ENCODE results near the gene SHROOM3. TPM values are rescaled to one million over a fixed set of nuclear protein-coding genes. Genes with fewer than 3 reads are reported as not detected.
A peak's percentile ranks its signal among the peaks of the same experiment; 100 is the strongest.

The SHROOM3 gene
- total RNA-seq, 1 experiment from 2014 or later = 22.8 TPM

GRCh38 chr4:76801621-76802235 is 366.7 kb downstream of the SHROOM3 start:
- H3K27me3 ChIP-seq = no peaks in the 10 kb centered on the region
- peaks cover 3% of the 10 kb centered on the region; the same call in 1 of the 2 replicates for H3K9me3 ChIP-seq (replicated peaks)
- no peak for DNase-seq
- H3K4me3 ChIP-seq = no peak overlapping the region
- H3K36me3 ChIP-seq = no peaks in the 10 kb centered on the region
- peaks cover 28% of the 10 kb centered on the region for H3K4me1 ChIP-seq
- no peak overlapping the region; the same call in 1 of the 2 replicates for H3K27ac ChIP-seq

GRCh38 chr4:76802236-76803021 is 367.4 kb downstream of the SHROOM3 start:
- peak overlapping the region; percentile 96 for H3K27ac ChIP-seq

DNA sequence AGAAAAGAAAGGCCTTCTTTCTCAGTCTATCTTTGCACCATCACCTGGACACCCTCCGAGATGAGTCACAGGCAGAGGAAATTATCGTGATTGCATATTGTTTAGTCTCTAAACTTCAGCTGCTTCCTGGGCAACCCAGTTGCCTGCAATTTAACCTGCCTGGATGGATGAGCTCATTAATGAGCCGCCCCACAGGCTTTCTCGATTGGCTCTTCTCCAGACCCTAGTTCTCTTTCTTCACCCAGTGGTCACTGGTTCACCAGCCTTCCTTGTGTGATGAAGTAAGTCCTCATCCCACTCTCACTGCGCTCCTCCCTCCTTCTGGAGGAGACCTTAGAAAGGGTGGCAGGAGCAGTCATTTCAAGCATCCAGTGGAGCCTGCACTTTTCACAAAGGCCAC is 368.5 kb downstream of the SHROOM3 start:
- peak; percentile 92 to 96 for DNase-seq
- peak overlapping the region; percentile 37 for H3K4me3 ChIP-seq
- H3K9me3 ChIP-seq (replicated peaks) = peaks cover 17% of the 10 kb centered on the region
- peak overlapping the region; percentile 96 for H3K27ac ChIP-seq
- H3K4me1 ChIP-seq = peaks cover 28% of the 10 kb centered on the region
- H3K36me3 ChIP-seq = no peaks in the 10 kb centered on the region
- no peaks in the 10 kb centered on the region for H3K27me3 ChIP-seq

More at GRCh38 chr4:76802236-76803021, 367.4 kb downstream of the SHROOM3 start:
- H3K4me3 ChIP-seq = no peak overlapping the region
- peaks cover 28% of the 10 kb centered on the region for H3K4me1 ChIP-seq
- peaks cover 10% of the 10 kb centered on the region; the same call in 1 of the 2 replicates for H3K9me3 ChIP-seq (replicated peaks)
- DNase-seq = peak in 1 of 2 experiments; percentile 45
- H3K36me3 ChIP-seq = no peaks in the 10 kb centered on the region
- no peaks in the 10 kb centered on the region for H3K27me3 ChIP-seq

- peaks cover 18% of the 10 kb centered on the region for H3K9me3 ChIP-seq (replicated peaks)
- H3K36me3 ChIP-seq = no peaks in the 10 kb centered on the region
- DNase-seq = peak; percentile 88 to 89
- H3K4me1 ChIP-seq = peaks cover 28% of the 10 kb centered on the region
- no peaks in the 10 kb centered on the region for H3K27me3 ChIP-seq
- H3K27ac ChIP-seq = peak overlapping the region; percentile 96
- peak overlapping the region; percentile 37 for H3K4me3 ChIP-seq
These were observed 369.1 kb downstream of the SHROOM3 start for GRCh38 chr4:76804096-76804495.

DNA sequence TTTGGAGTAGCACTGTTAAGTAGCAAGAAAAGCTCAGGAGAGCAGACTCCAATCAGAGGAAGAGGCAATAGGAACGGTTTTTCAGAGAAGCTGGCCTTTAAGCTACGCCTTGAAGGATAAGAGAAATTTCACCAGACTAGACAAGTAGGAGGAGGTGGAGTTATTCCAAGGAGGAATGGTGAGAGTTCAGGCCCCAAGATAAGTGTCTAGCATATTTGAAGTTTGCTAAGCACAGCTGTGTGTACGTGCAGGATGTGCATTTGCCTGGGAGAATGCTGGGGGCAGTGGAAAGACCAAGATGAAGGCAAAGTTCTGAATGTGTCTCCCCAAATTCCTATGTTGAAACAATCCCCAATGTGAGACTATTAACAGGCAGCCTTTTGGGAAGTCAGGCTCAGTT is 371.3 kb downstream of the SHROOM3 start:
- Histone ChIP-seq H3K9me3 (replicated peaks) (peaks cover 18% of the 10 kb centered on the region), H3K27ac (no peak overlapping the region), H3K27me3 (no peaks in the 10 kb centered on the region), H3K4me3 (no peak overlapping the region), H3K4me1 (peaks cover 28% of the 10 kb centered on the region), H3K36me3 (no peaks in the 10 kb centered on the region)
- no peak for DNase-seq

DNA sequence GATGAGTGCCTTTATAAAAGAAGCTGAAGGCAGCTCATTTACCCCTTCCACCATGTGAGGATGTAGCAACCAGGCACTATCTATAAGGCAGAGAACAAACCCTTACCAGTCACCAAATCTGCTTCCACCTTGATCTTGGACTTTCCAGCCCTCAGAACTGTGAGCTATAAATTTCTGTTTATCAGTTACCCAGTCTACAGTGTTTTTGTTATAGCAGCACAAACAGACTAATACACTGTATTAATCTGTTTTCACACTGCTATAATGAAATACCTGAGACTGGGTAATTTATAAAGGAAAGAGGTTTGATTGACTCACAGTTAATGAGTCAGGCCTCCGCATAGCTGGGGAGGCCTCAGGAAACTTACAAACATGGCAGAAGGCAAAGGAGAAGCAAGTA is 371.7 kb downstream of the SHROOM3 start:
- Histone ChIP-seq H3K9me3 (replicated peaks) (peaks cover 18% of the 10 kb centered on the region), H3K27ac (no peak overlapping the region), H3K4me3 (no peak overlapping the region), H3K27me3 (no peaks in the 10 kb centered on the region), H3K36me3 (no peaks in the 10 kb centered on the region), H3K4me1 (peaks cover 31% of the 10 kb centered on the region)
- no peak for DNase-seq

- Histone ChIP-seq H3K27ac (no peak overlapping the region), H3K36me3 (no peaks in the 10 kb centered on the region), H3K4me1 (peaks cover 18% of the 10 kb centered on the region), H3K4me3 (no peak overlapping the region), H3K9me3 (replicated peaks) (peaks cover 18% of the 10 kb centered on the region), H3K27me3 (no peaks in the 10 kb centered on the region)
- DNase-seq = no peak
These were observed 374.7 kb downstream of the SHROOM3 start for GRCh38 chr4:76809594-76810305.

- no peaks in the 10 kb centered on the region for H3K36me3 ChIP-seq
- H3K4me3 ChIP-seq = peak overlapping the region; percentile 34
- peak; percentile 56 to 66 for DNase-seq
- H3K9me3 ChIP-seq (replicated peaks) = peaks cover 18% of the 10 kb centered on the region
- H3K27me3 ChIP-seq = no peaks in the 10 kb centered on the region
- peaks cover 14% of the 10 kb centered on the region for H3K4me1 ChIP-seq
- H3K27ac ChIP-seq = peak overlapping the region; percentile 54
These were observed 376.8 kb downstream of the SHROOM3 start for GRCh38 chr4:76811604-76812412.

DNA sequence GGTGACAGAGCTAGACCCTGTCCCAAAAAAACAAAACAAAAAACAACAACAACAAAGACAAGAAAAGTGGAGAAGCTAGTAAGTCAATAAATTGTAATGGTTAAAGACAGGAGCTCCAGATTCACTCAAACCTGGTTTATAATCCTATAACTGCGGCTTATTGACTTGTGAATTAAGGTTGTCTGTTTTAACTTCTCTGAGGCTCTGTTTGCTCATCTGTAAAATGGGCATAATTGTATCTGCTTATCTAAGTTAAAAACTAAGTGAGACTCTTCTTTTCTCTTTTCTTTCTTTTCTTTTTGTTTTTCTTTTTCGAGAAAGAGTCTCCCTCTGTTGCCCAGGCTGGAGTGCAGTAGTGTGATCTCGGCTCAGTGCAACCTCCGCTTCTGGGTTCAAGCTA is 378.0 kb downstream of the SHROOM3 start:
- no peaks in the 10 kb centered on the region for H3K27me3 ChIP-seq
- H3K27ac ChIP-seq = no peak overlapping the region
- no peaks in the 10 kb centered on the region for H3K36me3 ChIP-seq
- H3K4me1 ChIP-seq = peaks cover 18% of the 10 kb centered on the region
- DNase-seq = no peak
- H3K9me3 ChIP-seq (replicated peaks) = peaks cover 9% of the 10 kb centered on the region; the same call in 1 of the 2 replicates
- no peak overlapping the region for H3K4me3 ChIP-seq

DNA sequence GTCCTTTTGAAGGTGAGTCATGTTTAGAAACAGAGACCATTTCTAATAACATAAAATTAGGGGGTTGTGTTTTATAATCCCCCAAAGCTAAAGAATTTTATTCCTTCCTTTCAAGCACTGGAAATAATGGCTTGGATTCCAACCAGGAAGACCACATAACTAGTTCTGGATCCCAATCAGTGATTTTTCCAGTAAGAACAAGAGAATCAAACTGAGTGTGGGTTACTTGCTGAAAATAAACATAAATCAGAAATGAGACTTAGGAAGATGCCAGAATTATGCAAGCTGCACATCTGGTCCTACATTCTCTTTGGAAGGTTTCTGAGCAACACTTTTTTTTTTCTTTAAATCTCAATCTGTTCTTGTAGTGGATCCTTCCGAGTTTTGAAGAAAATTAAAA is 386.6 kb downstream of the SHROOM3 start:
- H3K36me3 ChIP-seq = no peaks in the 10 kb centered on the region
- H3K4me1 ChIP-seq = peaks cover 8% of the 10 kb centered on the region
- no peak overlapping the region for H3K27ac ChIP-seq
- no peaks in the 10 kb centered on the region for H3K27me3 ChIP-seq
- H3K9me3 ChIP-seq (replicated peaks) = no peaks in the 10 kb centered on the region
- no peak for DNase-seq
- H3K4me3 ChIP-seq = no peak overlapping the region

DNA sequence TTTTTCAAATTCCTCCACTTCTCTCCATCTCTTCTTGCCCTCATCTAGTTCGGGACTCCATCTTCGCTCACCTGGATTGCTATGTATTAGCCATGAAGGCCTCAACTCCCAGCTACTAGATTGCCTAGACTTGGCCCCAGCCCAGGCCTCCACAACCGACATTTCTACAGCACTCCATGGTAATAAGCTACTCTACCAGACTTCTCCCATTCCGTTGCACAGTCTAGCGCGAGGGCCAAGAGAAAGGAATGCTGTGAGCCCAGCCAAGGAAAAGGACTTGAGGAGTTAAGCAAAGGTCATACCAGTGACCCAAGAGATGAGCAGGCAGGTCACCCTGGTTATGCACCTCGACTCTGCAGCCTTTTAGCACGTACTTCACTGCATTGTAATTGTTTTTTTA is 387.3 kb downstream of the SHROOM3 start:
- Histone ChIP-seq H3K27ac (no peak overlapping the region), H3K9me3 (replicated peaks) (no peaks in the 10 kb centered on the region), H3K27me3 (no peaks in the 10 kb centered on the region), H3K36me3 (no peaks in the 10 kb centered on the region), H3K4me1 (peaks cover 8% of the 10 kb centered on the region), H3K4me3 (no peak overlapping the region)
- DNase-seq = no peak

- no peak overlapping the region for H3K27ac ChIP-seq
- no peaks in the 10 kb centered on the region for H3K36me3 ChIP-seq
- no peaks in the 10 kb centered on the region for H3K9me3 ChIP-seq (replicated peaks)
- no peaks in the 10 kb centered on the region for H3K27me3 ChIP-seq
- no peak overlapping the region for H3K4me3 ChIP-seq
- H3K4me1 ChIP-seq = no peaks in the 10 kb centered on the region
- DNase-seq = no peak
These were observed 388.5 kb downstream of the SHROOM3 start for GRCh38 chr4:76823495-76823894.

DNA sequence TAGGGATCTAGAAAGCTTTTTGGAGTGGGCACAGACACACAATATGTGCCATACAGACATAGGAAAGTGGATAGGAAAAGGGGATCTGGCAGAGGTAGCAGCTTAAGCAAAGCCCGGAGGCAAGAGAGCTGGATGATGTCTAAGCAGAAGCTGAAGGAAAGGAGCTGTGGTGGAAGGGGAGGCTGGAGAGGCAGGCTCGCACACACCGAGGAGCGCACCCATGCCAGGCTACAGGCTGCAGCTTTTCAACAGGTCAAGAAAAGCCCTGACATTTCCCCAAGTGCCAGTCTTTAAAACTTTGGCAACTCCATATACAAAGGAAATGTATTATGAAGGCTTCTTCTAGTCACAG is 395.6 kb downstream of the SHROOM3 start:
- Histone ChIP-seq H3K27ac (peak overlapping the region; percentile 91), H3K27me3 (no peaks in the 10 kb centered on the region), H3K36me3 (no peaks in the 10 kb centered on the region), H3K4me3 (peak overlapping the region; percentile 56), H3K4me1 (peaks cover 13% of the 10 kb centered on the region), H3K9me3 (replicated peaks) (no peaks in the 10 kb centered on the region)
- DNase-seq = peak; percentile 72 to 84

DNA sequence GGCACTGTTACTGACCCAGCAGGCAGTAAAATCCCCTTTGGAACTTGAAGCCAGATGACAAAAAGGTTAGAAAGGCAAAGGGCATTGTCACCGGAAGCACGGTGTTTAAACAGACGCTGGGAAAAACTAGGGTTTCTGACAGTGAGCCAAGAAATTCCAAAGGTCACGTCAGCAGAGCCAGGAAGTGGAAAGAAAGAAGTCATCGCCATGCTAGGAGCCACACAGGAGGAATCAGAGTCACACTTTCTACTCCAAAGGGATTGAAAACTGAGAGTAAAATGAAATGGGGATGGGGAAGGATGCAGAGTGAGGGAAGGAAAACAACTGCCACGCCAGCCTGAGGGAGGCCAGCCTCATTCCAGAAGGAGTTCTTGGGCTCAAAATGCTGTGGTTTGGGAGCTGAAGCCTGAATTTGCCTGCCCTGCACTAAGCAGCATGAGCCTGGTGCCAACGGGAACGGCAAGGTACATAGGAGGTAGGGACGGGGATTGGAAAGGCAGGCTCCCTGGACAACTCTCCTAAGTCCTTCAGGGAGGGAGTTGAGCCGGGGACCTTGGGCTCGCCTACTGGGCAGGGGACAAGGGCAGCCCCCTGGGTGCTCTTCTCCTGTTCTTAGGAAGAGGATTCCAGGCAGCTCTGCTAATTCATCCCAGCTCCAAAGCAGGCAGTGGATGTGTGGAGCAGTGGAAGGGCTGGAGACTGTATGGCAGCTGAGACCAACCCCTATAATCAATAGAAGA is 396.1 kb downstream of the SHROOM3 start:
- H3K9me3 ChIP-seq (replicated peaks) = no peaks in the 10 kb centered on the region
- peak overlapping the region; percentile 91 for H3K27ac ChIP-seq
- peak; percentile 85 to 94 for DNase-seq
- peak overlapping the region; percentile 56 for H3K4me3 ChIP-seq
- H3K27me3 ChIP-seq = no peaks in the 10 kb centered on the region
- peaks cover 13% of the 10 kb centered on the region for H3K4me1 ChIP-seq
- no peaks in the 10 kb centered on the region for H3K36me3 ChIP-seq
